BJ (cell line): Measurements from ENCODE around the gene CCL27. TPM values are rescaled to one million over a fixed set of nuclear protein-coding genes. Genes with fewer than 3 reads are reported as not detected.

ENCODE experiments used
- CTCF ChIA-PET: fragments of 350-600 bp; formaldehyde crosslinking; extraction: SDS; loops from one replicate; lab custom pipeline; 2021; ENCODE audit warnings: antibody characterized with exemption, inconsistent platforms; lab: Yijun Ruan, JAX
- POLR2A ChIA-PET: fragments of 300-600 bp; sonication (Branson Sonifier 250); formaldehyde crosslinking; extraction: SDS; loops from one replicate; lab custom pipeline; 2021; ENCODE audit warnings: antibody characterized with exemption; lab: Charles Lee
- DNase-seq: peaks from one replicate; pipeline ENCODE4 v3.0.0-alpha.2; 2011; ENCODE audit warnings: low read depth
- H3K27me3 ChIP-seq: 2 replicates; pipeline ENCODE4 v1.6.0; 2011; ENCODE audit warnings: low read length; ENCODE audit not compliant: control insufficient read depth, insufficient read depth
- H3K36me3 ChIP-seq: 2 replicates; pipeline ENCODE4 v1.5.1; 2011; ENCODE audit warnings: low read length; ENCODE audit not compliant: control insufficient read depth, insufficient read depth
- H3K4me3 ChIP-seq: 2 replicates; pipeline ENCODE4 v1.5.1; 2011; ENCODE audit warnings: low read depth, mild to moderate bottlenecking, control low read depth, low read length
- CTCF ChIP-seq: IDR thresholded peaks from 2 replicates; pipeline ENCODE4 v1.5.1; 2011; ENCODE audit warnings: low read depth, mild to moderate bottlenecking, control low read depth, inconsistent platforms, low read length, moderate library complexity; ENCODE audit not compliant: insufficient read depth
- polyA plus RNA-seq: library from polyadenylated mRNA; depleted of rRNA; stranded (reverse); fragments of >200 nt; gene quantifications from 2 replicates; pipeline ENCODE4 v1.2.3, GENCODE V29; 2011

The CCL27 gene
- polyA plus RNA-seq, 1 experiment: 0.12 TPM

GRCh38 chr9:34655394-34655793 lies 7.1 kb downstream of the CCL27 start:
- DNase-seq: no peak
- H3K27me3 ChIP-seq: no peaks in the 10 kb centered on the region
- CTCF ChIA-PET: interaction anchor here (1.4 to 4.2 kb wide), 3 partner anchors 9 to 47 kb away, joined by 3 to 42 read pairs (median 5); no protein-coding TSS in a partner anchor
- POLR2A ChIA-PET: no interaction called here
- no peak overlapping the region for H3K4me3 ChIP-seq
- peaks cover 4% of the 10 kb centered on the region for H3K36me3 ChIP-seq
- no peak for TF ChIP-seq CTCF

- no peak for TF ChIP-seq CTCF
- no peak for DNase-seq
- CTCF ChIA-PET: interaction anchor here (0.7 to 4.2 kb wide), 5 partner anchors 10 to 48 kb away, joined by 3 to 42 read pairs (median 5); no protein-coding TSS in a partner anchor
- Histone ChIP-seq H3K4me3 (no peak overlapping the region), H3K36me3 (peaks cover 2% of the 10 kb centered on the region), H3K27me3 (no peaks in the 10 kb centered on the region)
- POLR2A ChIA-PET: interaction anchor here (1.4 kb wide), 1 partner anchor 11 kb away, joined by 6 read pairs; no protein-coding TSS in a partner anchor
These were observed 8.0 kb downstream of the CCL27 start for GRCh38 chr9:34654323-34655051.

GRCh38 chr9:34653151-34654072 lies 9.0 kb downstream of the CCL27 start:
- Histone ChIP-seq H3K4me3 (no peak overlapping the region), H3K27me3 (no peaks in the 10 kb centered on the region), H3K36me3 (peaks cover 11% of the 10 kb centered on the region)
- POLR2A ChIA-PET: interaction anchor here (1.4 kb wide), 1 partner anchor 12 kb away, joined by 6 read pairs; no protein-coding TSS in a partner anchor
- no peak for DNase-seq
- CTCF ChIA-PET: interaction anchor here (0.6 to 4.2 kb wide), 6 partner anchors 8 to 48 kb away, joined by 3 to 42 read pairs (median 4); partner anchors contain the start of gene DCTN3
- no peak for TF ChIP-seq CTCF

- no peak for DNase-seq
- no peak for TF ChIP-seq CTCF
- Histone ChIP-seq H3K27me3 (no peaks in the 10 kb centered on the region), H3K36me3 (peaks cover 11% of the 10 kb centered on the region), H3K4me3 (peak overlapping the region; percentile 47)
- POLR2A ChIA-PET: no interaction called here
- CTCF ChIA-PET: interaction anchor here (1.0 to 4.2 kb wide), 4 partner anchors 9 to 18 kb away, joined by 3 to 42 read pairs (median 8); no protein-coding TSS in a partner anchor
These were observed 9.9 kb downstream of the CCL27 start for GRCh38 chr9:34652602-34653000.
